ENCODE results near the gene NOP53.
"Not testable (repeated sequence)": the region's sequence is repeated elsewhere in the genome, so short reads cannot be mapped to it uniquely, and the experiment has no call there.

The NOP53 gene

DNA sequence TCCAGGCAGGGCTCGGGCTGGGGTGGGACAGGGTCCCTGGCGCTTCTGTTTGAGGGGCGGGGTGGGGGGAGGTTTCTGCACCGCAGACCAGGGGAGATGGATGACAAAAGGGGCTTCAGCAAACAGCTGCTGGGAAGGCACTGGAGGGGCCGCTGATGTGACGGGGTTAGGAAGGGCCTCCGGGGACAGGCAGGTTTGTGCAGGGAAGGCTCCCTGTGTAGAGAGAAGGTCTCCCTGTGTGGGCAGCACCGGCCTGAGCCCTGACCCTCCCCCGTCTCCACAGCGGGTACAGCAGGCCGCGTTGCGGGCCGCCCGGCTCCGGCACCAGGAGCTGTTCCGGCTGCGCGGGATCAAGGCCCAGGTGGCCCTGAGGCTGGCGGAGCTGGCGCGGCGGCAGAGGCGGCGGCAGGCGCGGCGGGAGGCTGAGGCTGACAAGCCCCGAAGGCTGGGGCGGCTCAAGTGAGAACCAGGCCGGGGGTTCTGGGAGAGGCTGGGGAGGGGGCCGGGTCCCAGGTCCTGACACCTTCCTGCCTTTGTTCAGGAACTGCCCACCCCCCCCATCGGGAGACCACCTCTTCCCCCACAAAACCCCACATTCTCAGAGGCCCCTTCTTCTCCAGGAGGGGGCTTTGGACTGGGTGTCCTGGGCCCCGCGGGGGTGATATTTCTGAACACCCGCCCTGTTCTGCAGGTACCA is 9.9 kb downstream of the NOP53 start:
- no peak for DNase-seq

DNA sequence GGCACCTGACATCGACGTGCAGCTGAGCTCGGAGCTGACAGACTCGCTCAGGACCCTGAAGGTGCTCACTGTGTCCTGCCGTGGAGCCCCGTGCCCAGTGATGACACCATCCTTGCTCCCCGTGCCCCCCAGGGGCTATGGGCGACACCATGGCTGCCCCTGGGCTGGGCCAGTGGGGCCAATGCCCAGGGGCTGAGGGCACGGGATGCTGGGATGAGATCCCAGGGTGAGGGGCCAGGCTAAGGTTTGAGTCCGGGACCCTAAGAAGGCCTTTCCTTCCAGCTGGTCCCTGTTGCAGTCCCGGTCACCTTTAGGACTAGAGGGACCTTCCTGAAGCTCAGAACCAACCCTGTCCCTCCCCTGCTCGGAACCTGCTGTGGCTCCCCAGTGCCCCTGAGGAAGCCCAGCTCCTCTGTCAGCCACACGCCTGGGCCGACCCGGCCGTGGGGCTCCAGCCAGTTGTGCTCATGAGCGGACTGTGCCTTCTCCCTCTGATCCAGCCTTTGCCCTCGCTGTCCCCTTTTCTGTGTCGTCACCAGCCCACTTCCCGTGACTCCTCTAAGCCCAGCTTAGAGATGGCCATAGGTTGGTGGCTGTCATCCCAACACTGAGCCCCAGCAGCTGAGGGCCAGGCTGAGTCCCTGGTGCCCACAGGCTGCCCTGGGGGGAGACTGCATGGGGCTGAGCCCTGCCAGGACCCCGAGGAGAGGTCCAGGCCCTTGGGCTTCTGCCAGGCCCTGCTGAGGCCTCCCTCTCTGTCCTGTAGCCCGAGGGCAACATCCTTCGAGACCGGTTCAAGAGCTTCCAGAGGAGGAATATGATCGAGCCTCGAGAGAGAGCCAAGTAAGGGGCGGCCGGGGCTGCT is 10.6 kb downstream of the NOP53 start:
- no peak for DNase-seq

DNA sequence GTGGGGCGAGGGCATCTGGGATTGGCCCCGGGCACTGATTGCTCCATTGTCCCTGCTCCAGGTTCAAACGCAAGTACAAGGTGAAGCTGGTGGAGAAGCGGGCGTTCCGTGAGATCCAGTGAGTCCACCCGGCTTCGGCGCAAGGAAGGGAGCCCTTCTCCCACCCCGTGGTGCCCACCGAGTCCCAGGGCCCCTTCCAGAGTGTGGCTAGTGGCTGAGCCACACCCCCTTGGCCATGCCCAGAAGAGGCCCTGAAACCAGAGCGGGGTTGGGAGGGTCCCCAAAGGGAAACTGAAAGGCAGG is 11.2 kb downstream of the NOP53 start:
- DNase-seq = no peak

DNA sequence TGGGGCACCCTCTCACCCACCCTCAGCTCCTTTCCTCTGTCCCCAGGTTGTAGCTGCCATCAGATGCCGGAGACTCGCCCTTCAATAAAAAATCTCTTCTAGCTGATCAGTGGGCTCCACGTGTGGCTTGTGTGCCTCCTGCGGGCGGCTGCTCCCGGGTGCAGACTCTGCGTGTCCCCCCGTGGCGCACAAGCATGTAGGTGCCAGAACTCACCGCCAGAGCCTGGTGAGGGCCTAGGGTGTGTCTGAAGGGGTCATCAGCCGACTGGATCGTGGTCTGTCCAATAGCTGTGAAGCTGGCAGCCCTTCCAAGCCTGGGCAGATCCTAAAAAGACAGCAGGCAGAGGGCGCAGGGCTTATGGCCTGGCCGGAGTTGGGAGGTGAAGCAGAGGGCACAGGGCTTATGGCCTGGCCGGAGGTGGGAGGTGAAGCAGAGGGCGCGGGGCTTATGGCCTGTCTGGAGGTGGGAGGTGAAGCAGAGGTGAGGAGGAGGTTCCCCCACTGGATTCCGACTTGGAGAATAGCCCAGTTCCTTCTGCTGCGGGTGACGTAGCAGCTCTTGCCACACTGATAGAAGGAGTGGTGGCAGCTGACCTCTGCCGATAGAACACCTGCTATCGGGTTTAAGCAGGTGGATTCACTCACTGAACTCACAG is 11.7 kb downstream of the NOP53 start:
- no peak for DNase-seq

DNA sequence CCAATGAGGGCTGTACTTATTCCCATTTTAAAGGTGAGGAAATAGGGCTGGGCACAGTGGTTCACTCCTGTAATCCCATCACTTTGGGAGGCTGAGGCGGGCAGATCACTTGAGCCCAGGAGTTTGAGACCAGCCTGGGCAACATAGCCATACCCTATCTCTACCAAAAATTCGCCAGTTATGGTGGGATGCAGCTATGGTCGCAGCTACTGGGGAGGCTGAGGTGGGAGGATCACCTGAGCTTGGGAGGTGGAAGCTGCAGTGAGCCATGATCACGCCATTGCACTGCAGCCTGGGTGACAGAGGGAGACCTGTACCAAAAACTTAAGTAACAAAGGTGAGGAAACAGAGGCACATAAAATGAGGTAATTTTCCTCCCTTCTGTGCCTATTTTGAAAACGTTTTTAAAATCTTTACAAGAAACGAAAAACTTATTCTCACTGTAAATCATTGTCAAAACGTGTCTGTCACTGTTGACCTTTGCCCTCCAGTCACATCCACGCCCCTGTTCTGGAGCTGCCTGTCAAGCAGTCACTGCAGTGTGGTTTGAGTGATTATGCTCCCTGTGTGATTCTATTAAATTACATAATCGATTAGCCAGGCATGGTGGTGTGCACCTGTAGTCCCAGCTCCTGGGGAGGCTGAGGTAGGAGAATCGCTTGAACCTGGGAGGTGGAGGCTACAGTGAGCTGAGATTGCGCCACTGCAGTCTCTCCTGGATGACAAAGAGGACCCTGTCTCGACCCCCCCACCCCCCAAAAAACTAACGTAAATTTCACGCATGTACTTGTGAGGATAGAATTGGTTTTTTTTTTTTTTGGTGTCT is 12.5 kb downstream of the NOP53 start:
- no peak for DNase-seq

DNA sequence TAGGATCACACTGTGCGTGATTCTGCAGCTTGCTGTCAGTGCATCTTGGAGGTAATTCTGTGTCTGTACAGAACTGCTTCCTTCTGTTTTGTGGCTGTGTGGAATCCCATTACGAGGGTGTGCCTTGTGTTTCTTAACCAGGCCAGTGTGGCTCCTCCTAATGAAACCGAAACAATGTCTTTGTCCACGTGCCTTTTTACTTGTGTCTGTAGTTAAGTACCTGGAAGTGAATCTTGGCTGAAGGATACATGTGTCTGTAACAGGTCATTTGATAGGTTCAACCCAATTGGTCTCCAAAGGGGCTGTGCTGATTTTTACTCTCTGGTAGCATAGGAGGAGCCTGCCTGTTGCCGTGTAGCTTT is 13.1 kb downstream of the NOP53 start:
- no peak for DNase-seq

DNA sequence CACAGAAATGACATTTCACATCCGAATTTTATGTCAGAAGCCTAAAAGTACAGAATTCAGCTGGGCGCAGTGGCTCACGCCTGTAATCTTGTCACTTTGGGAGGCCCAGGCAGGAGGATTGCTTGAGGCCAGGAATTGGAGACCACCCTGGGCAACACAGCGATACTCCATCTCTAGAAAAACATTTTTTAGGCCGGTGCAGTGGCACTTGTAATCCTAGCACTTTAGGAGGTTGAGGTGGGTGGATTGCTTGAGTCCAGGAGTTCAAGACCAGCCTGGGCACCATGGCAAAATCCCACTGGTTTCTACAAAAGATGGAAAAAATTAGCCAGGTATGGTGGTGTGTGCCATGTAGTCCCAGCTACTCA is 15.3 kb downstream of the NOP53 start:
- DNase-seq = no peak

DNA sequence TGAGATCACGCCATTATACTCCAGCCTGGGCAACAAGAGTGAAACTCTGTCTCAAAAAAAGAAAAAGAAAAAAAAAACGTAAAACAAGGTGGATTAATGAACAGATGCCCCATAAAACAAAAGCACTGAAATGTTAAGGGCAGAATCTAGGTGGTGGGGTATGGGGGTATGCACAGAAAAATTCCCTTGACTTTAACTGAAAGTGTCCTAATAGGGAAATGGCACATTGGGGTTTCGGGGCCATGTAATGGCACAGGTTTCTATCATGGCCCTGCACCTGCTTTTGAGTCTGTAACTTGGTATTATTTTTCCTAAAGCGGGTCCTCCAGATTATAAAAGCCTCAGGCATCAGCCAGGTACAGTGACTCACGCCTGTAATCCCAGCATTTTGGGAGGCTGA is 16.2 kb downstream of the NOP53 start:
- no peak for DNase-seq

DNA sequence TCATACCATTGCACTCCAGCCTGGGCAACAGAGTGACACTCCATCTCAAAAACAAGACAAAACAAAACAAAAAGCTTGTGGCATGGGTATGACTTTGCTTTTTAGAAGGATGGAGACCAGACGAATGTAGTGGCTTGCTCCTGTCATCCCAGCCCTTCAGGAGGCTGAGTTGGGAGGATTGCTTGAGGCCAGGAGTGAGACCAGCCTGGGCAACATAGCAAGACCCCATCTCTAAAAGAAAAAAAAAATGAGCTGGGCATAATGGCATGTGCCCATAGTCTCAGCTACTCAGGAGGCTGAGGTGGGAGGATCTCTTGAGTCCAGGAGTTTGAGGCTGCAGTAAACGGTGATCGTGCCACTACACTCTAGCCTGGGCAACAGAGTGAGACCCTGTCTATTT is 16.8 kb downstream of the NOP53 start:
- DNase-seq = no peak

DNA sequence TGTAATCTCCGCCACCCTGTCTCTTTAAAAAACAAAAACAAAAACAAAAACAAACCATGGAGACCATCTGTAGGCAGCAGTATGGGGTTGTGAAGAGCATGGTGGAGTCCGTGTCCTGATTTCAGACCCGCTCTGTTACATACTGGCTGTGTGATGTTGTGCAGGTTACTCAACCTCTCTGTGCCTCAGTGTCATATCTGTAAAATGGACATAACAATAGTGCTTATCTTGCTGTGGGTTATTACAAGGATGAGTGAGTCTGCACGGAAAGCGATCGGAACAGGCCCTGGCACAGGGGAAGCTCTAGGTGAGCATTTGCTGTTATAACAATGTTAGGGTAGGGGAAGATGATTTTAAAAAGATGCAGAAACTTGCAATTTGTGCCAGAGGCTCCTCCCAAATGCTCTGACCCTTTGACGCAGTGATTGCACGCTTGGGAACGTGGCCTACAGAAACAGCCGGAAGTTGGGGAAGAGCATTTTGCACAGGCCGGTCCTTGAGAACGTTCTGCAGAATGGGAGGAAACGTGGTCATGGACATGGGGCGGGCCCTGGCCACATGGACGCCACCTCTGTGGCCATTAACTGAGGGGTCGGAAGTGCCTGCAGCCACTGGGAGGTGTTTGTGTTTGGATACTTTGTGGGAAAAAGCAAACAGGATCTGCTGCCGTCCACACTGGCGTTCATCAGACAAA is 17.4 kb downstream of the NOP53 start:
- no peak for DNase-seq

DNA sequence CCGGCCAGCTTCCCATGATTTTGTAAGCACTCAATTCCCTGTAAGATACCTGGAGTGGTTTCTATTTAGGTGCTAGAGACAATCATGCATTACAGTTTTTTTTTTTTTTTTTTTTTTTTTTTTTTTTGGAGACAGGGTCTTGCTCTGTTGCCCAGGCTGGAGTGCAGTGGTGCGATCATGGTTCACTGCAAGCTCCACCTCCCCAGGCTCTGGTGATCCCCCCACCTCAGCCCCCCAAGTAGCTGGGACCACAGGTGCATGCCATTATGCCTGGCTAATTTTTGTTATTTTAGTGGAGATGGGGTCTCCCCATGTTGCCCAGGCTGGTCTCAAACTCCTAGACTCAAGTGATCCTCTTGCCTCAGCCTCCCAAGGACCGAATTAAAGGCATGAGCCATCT is 19.4 kb downstream of the NOP53 start:
- DNase-seq = not testable (repeated sequence)

DNA sequence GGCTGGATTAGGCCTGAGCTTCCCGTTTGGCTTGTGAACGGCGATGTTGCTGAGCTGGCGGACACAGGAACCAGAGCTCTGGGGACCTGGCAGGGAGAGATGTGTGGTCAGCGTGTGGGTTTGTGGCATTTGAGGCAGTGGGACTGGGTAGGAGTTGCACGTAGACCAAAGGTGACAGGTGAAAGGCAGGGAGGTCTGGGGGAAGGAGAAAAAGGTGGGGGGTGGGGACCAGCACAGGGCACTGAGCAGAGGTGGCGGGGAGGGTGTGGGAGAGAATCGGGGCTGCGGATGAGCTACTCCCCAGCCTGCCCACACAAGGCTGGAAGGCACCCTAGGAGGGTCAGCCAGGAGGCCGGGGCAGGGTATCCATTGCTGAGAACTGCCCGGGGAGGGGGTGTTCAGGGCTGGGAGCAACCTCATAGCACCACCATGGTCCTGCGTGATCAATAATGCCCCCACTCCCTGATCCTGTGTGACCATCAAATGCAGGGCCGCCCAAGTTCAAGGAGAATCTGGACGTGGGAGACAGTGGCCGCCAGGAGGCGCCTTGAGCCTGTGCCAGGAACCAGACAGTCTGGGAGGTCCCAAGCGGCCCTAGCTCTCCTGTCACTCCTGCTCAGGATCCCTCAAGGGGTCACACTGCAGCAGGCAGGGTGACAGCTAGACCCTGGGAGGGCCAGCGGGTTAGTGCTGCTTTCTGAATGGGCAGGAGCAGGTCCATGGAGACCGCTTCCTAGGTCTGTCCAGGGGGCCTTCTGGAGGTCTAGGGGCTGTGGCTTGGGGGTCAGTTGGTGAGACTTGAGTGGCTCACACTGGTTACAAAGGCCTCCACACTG is 20.4 kb downstream of the NOP53 start:
- peak; percentile 14 for DNase-seq

DNA sequence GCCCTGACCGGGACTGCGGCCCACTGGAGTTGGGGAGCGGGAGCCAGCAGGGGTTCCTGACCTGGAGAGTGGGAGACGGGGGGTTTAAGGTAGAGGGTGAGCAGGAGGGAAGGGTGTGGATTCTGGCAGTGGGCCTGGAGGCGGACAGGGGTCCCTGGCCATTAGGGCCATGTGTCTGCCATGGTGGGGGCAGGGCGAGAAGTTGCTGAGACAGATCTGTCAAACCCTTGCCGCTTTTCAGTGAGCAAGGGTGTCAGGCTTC is 20.9 kb downstream of the NOP53 start:
- DNase-seq = no peak

DNA sequence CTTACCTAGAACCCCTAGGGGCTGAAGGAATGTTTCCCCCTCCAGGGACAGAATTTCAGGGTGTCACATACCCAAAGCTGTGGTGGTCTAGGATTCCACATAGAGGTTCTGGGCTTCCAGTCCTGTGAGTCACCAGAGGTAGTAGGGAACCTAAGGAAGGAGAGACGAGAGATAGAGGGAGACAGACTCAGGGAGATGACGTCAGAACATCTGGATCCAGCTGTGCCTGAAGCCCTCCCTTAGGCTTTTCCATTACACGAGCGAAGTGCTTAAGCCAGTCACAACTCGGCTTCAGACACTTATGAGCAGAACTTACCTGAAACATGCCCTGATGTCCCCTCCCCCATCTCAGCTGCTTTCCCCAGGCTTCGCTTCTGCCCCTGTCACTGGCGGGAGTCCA is 21.3 kb downstream of the NOP53 start:
- no peak for DNase-seq

DNA sequence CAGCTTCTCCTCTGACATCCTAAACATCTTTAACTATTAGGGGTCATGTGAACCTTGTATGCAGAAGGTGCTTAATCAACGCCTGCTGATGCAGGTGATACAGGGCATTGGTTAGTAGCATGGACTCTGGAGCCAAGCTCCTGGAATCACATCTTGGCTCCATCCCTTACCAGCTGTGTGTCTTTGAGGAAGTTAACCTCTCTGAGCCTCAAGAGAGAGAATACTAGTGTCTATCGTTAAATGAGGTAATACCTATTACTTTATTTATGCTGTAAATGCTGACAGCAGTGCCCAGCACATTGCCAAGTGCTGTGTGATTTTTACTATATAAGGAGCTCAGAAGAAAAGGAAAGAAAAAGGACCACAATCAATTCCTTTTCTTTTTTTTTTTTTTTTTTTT is 22.0 kb downstream of the NOP53 start:
- no peak for DNase-seq

DNA sequence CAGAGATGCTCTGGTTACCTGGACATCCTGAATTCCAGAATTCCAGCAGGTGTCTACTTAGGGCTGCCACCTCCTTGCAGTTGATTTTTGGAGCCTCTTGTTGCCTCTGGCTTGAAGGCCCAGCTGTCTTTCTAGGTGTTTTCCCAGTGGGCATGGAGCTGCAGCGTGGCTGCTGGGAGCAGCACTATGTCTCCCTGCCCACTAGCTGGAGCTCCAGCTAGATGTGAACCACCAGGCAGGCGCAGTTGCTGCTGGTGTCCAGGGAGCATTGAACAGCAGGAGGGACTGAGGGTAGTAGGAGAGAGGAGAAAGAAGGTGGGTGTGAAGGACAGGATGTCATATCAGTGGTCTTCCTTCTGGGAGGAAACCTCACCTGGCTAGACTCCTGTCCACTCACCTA is 23.3 kb downstream of the NOP53 start:
- no peak for DNase-seq

DNA sequence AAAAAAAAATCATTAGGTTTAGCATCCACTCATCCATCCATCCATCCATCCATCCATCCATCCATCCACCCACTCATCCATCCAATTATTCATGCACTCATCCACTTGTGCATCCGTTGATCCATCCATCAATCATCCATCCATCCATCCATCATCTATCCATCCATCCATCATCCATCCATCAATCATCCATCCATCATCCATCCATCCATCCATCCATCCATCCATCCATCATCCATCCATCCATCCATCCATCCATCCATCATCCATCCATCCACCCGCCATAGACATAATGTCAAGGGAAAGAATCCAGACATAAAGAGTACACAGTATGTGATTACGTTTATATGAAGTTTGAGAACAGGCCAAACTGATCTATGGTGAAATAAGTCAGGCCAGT is 24.2 kb downstream of the NOP53 start:
- no peak for DNase-seq

DNA sequence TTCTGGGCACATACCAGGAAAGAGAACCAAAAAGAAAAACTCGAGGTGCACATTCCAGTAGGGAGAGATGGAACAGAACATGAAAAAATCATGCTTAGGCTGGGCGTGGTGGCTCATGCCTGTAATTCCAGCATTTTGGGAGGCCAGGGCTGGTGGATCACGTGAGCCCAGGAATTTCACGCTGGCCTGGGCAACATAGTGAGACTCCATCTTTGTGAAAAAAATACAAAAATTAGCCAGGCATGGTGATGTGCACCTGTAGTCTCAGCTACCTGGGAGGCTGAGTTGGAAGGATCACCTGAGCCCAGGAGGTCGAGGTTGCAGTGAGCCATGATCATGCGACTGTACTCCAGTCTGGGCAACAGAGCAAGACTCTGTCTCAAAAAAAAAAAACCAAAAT is 25.9 kb downstream of the NOP53 start:
- not testable (repeated sequence) for DNase-seq

DNA sequence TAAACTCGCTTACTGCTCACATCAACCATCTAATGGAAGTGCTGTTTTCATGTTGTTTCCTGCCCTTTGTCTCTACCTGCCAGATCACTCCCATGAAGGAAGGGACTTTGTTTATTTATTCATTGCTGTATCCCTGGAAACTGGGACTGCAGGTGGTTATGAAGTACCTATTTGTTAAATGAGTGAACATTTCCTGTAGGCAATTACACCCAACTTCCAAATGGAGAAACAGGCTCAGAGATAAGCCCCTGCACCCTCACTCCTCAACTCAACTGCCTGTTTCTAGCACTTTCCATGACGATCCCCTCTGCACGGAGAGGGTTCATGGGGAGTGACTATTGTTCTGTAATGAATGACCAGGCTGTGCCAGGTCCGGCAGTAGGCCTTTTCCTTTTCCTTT is 31.2 kb downstream of the NOP53 start:
- peak; percentile 94 for DNase-seq

DNA sequence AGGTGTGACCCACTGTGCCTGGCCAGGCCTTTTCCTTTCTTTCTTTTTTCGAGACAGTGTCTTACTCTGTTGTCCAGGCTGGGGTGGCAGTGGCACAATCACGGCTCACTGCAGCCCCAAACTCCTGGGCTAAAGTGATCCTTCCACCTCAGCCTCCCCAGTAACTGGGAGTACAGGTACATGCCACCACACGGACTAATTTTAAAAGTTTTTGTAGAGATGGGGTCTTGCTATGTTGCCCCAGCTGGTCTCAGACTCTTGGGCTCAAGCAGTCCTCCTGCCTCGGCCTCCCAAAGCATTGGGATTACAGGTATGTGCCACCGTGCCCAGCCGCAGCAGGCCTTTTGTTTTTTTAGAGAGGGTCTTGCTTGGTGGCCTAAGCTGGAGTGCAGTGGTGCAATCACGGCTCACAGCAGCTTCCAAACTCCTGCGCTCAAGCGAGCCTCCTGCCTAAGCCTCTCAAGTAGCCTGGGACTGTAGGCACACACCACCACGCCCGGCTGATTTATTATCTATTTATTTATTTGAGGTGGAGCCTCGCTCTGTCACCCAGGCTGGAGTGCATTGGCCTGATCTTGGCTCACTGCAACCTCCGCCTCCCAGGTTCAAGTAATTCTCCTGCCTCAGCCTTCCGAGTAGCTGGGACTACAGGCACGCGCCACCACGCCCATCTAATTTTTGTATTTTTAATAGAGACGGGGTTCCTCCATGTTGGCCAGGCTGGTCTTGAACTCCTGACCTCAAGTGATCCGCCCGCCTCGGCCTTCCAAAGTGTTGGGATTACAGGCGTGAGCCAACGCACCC is 32.1 kb downstream of the NOP53 start:
- DNase-seq = peak; percentile 28
